Kidney (tissue), 14 donors: ENCODE results near the gene DDX51. TPM values are rescaled to one million over a fixed set of nuclear protein-coding genes. Genes with fewer than 3 reads are reported as not detected.

ENCODE experiments used
- DNase-seq, 5 donors: peaks; one replicate each; pipeline ENCODE4 v3.0.0-alpha.2; 2013 to 2020
- FAIRE-seq: peaks from 2 replicates; lab custom pipeline; 2012; peaks lifted over from hg19 to GRCh38; lab: Jason Lieb, UNC
- H3K27ac ChIP-seq, 2 donors: one replicate each; pipeline ENCODE4 v1.7.0; 2013; ENCODE audit warnings: low read depth in 2 of 2, low read length in 2 of 2, inconsistent platforms in 1 of 2
- H3K27me3 ChIP-seq: one replicate; pipeline ENCODE4 v1.7.1; 2013; ENCODE audit warnings: low read length, inconsistent platforms; ENCODE audit not compliant: control insufficient read depth, insufficient read depth
- H3K36me3 ChIP-seq, 3 donors: one replicate each; pipeline versions ENCODE4 v1.7.0 to v1.7.1; 2013; ENCODE audit warnings: low read length in 3 of 3, control low read depth in 1 of 3, inconsistent platforms in 1 of 3; ENCODE audit not compliant: insufficient read depth in 3 of 3, control insufficient read depth in 2 of 3
- H3K4me1 ChIP-seq, 3 donors: one replicate each; pipeline versions ENCODE4 v1.7.0 to v1.7.1; 2013; ENCODE audit warnings: low read length in 3 of 3, inconsistent platforms in 1 of 3, low read depth in 1 of 3; ENCODE audit not compliant: control insufficient read depth in 2 of 3, insufficient read depth in 2 of 3
- H3K4me3 ChIP-seq, 3 donors: one replicate each; pipeline versions ENCODE4 v1.7.0 to v1.8.1; 2013; ENCODE audit warnings: low read length in 3 of 3, control low read depth in 1 of 3, inconsistent platforms in 1 of 3
- H3K9ac ChIP-seq, 3 donors: one replicate each; pipeline versions ENCODE4 v1.7.0 to v1.7.1; 2013; ENCODE audit warnings: low read length in 3 of 3, control low read depth in 1 of 3, inconsistent platforms in 1 of 3
- H3K9me3 ChIP-seq, 3 donors: one replicate each; pipeline versions ENCODE4 v1.7.0 to v1.7.1; 2013; ENCODE audit warnings: low read length in 3 of 3, control low read depth in 1 of 3, inconsistent platforms in 1 of 3; ENCODE audit not compliant: control insufficient read depth in 2 of 3, insufficient read depth in 1 of 3
- intact Hi-C: fragments of 100-400 bp; cut with DNase I; formaldehyde crosslinking; loops from one replicate; pipeline ENCODE4 v1.11.1; 2022
- polyA plus RNA-seq: library from polyadenylated mRNA; stranded (reverse); fragments of 350-450 nt; fragmentation: Illumina TruSeq; extraction: RNeasy Lipid Tissue Mini Kit (QIAGEN cat#74804); gene quantifications from one replicate; pipeline ENCODE4 v1.2.3, GENCODE V29; 2014; ENCODE audit warnings: low read depth, low replicate concordance; ENCODE audit not compliant: insufficient read depth
- total RNA-seq: library from RNA; stranded (reverse); fragmentation: NEBNext Ultra II Directional; extraction: Animal tissue kit (Norgen Biotek cat#: 25700); gene quantifications from one replicate; pipeline ENCODE4 v1.2.1, GENCODE V29; 2021
- TF ChIP-seq, protein P1 (sequence below): IDR thresholded peaks from 3 replicates; pipeline ENCODE4 v1.5.1; 2012; ENCODE audit warnings: mild to moderate bottlenecking, moderate library complexity, borderline replicate concordance; ENCODE audit not compliant: insufficient read depth; ENCODE audit errors: extremely low read depth
- donor health status: control.
- donor health status: control.
- donor health status: control.
- donor health status: control.
- donor health status: control.
- donor health status: DM: yes; HTN: yes; CAD: no.
- donor health status: Normal renal cell carcinoma (clear cell type).

Gene DDX51
- total and polyA plus RNA-seq, 2 donors from 2014 or later, result 10.3 to 19.6 TPM

DNA sequence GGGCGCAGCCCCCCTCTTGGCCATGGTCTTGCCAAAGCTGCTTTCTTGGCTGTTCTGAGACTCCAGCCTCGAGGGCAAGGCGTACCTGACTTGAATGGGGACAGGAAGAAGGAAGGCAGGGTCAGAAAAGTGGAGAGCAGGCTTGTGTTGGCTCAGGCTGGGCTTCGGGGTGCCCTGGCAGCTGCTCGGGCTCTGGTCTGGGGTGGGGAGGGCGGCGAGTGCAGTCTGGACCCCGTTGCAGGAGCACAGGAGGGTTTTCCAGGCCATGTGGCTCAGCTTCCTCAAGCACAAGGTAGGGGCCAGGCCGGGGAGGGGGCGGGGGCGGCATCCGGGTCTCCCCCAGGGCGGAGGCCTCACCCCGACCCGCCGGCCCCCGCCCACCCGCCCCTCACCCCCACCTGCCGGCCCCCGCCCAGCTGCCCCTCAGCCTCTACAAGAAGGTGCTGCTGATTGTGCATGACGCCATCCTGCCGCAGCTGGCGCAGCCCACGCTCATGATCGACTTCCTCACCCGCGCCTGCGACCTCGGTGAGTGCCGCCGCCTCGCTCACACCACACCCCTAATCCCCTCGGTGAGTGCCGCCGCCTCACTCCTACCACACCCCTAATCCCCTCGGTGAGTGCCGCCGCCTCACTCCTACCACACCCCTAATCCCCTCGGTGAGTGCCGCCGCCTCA, 4.4 kb upstream of the DDX51 start:
- H3K4me1 ChIP-seq, result peaks cover 0 to 9% (median 0%) of the 10 kb centered on the region in 3 donors
- no peak overlapping the region for H3K27ac ChIP-seq
- no peaks in the 10 kb centered on the region for H3K27me3 ChIP-seq
- peak in 2 of 5 donors; percentile 33 to 63 for DNase-seq
- H3K9me3 ChIP-seq, result no peaks in the 10 kb centered on the region
- TF ChIP-seq, protein P1, sequence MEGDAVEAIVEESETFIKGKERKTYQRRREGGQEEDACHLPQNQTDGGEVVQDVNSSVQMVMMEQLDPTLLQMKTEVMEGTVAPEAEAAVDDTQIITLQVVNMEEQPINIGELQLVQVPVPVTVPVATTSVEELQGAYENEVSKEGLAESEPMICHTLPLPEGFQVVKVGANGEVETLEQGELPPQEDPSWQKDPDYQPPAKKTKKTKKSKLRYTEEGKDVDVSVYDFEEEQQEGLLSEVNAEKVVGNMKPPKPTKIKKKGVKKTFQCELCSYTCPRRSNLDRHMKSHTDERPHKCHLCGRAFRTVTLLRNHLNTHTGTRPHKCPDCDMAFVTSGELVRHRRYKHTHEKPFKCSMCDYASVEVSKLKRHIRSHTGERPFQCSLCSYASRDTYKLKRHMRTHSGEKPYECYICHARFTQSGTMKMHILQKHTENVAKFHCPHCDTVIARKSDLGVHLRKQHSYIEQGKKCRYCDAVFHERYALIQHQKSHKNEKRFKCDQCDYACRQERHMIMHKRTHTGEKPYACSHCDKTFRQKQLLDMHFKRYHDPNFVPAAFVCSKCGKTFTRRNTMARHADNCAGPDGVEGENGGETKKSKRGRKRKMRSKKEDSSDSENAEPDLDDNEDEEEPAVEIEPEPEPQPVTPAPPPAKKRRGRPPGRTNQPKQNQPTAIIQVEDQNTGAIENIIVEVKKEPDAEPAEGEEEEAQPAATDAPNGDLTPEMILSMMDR, result no peak
- H3K4me3 ChIP-seq, result no peak overlapping the region
- intact Hi-C loops, result no loop called here
- no peaks in the 10 kb centered on the region for H3K36me3 ChIP-seq
- no peak for FAIRE-seq
- H3K9ac ChIP-seq, result no peak overlapping the region

DNA sequence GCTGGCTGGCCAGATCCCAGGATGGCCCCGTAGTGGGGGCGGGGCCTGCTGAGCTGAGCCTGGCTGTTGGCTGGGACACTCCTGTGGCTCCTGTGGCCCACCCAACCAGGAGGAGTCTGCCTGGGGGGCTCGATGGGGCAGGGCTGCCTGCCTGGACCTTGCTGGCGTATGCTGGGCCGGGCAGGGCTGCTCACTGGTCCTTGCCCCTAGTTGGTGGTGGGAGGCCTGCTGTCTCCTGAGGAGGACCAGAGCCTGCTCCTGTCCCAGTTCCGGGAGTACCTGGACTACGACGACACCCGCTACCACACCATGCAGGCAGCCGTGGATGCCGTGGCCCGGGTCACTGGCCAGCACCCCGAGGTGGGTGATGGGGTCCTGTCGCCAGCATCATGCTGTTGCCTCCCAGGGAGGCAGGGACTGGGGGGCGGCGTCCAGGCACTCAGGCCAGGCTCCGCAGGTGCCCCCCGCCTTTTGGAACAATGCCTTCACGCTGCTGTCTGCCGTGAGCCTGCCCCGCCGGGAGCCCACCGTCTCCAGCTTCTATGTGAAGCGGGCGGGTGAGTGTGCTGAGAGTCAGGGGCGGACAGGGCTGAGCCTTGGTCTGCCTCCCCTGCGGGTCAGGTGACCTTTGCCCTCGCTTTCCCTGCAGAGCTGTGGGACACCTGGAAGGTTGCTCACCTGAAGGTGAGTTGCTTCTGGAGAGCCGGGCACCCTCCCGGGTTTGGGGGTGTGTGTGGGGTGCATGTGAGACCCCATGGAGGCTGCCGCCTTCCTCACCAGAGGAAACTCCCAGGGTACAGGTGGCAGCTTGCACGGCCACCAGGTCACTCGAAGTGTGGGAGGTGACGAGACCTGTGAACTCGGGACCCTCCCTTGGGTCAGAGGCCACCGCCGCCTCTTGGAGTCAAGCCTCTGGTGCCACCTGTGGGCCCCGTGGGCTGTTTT, 3.6 kb upstream of the DDX51 start:
- Histone ChIP-seq H3K4me1 (peaks cover 0 to 17% (median 0%) of the 10 kb centered on the region in 3 donors), H3K4me3 (no peak overlapping the region), H3K9me3 (no peaks in the 10 kb centered on the region), H3K9ac (no peak overlapping the region), H3K36me3 (no peaks in the 10 kb centered on the region), H3K27me3 (no peaks in the 10 kb centered on the region), H3K27ac (no peak overlapping the region)
- TF ChIP-seq, protein P1, result no peak
- intact Hi-C loops, result no loop called here
- FAIRE-seq (no peak), DNase-seq (peak in 2 of 5 donors; percentile 57 to 74)

DNA sequence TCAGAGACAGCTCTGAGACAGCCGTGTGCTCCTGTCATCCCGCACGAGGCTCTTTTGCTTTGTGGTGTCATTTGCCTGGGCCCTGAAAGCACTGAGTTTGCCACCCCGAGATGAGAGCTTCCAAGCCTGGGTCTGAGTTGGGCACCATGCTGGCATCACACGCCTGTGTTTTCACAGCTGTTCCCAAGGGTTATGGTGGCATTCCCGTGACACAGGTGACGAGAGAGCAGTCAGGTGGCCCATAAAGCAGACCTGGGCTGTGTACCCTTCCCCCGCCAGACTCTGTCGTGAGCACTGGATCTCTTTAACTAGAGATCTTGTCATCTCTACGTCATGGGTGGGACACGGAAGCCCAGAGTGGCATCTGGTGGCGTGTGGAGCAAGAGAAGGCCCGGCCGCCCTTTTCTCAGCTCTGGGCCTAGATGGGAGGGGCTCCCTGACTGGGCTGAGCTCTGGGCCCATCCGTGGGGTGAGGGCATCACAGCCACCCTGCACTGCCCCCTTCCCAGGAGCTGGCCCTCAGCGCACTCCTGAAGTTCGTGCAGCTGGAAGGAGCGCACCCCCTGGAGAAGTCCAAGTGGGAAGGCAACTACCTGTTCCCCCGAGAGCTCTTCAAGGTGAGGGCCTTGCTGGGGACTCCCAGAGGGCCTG, 2.8 kb upstream of the DDX51 start:
- no peak overlapping the region for H3K4me3 ChIP-seq
- H3K36me3 ChIP-seq, result peaks cover 0 to under 1% (median under 1%) of the 10 kb centered on the region in 3 donors

More for the DNA sequence above, 2.8 kb upstream of the DDX51 start:
- no peak overlapping the region for H3K9ac ChIP-seq
- H3K27me3 ChIP-seq, result no peaks in the 10 kb centered on the region
- no peaks in the 10 kb centered on the region for H3K9me3 ChIP-seq
- no peak overlapping the region for H3K27ac ChIP-seq
- TF ChIP-seq, protein P1, result no peak
- intact Hi-C loops, result no loop called here
- DNase-seq (peak in 2 of 5 donors; percentile 41 to 55), FAIRE-seq (no peak)
- peaks cover 0 to 22% (median 0%) of the 10 kb centered on the region in 3 donors for H3K4me1 ChIP-seq
